IMR-90 (cell line): ENCODE data around the gene RYR2. TPM values are rescaled to one million over a fixed set of nuclear protein-coding genes. Genes with fewer than 3 reads are reported as not detected.

Source experiments
- ATAC-seq: fragments of 200-7000 bp; cut with Tn5 transposase; 2 replicates; pipeline ENCODE4 v1.9.1; 2020; ENCODE audit warnings: low read depth, mild to moderate bottlenecking, moderate library complexity
- BruUV-seq: library from RNA; stranded (reverse); fragments of 400-500 nt; replicated peaks from 2 replicates; lab custom pipeline; 2021; lab: Mats Ljungman, UMichigan
- CTCF ChIA-PET: fragments of 300-600 bp; formaldehyde crosslinking; extraction: SDS; loops from one replicate; lab custom pipeline; 2021; ENCODE audit warnings: antibody characterized with exemption; lab: Yijun Ruan, JAX
- POLR2A ChIA-PET: fragments of 300-600 bp; sonication (Branson Sonifier 250); formaldehyde crosslinking; loops from one replicate; lab custom pipeline; 2022; ENCODE audit warnings: antibody characterized with exemption; ENCODE audit not compliant: unreplicated experiment; lab: Charles Lee
- DNase-seq: peaks from one replicate; pipeline ENCODE4 v3.0.0; 2013
- H2AFZ ChIP-seq: replicated peaks from 2 replicates; pipeline ENCODE3; 2013; ENCODE audit warnings: low read length, mild to moderate bottlenecking; ENCODE audit not compliant: poor library complexity
- H2AK5ac ChIP-seq: 2 replicates; pipeline ENCODE4 v1.6.1; 2013; ENCODE audit warnings: low read depth, low read length, inconsistent platforms
- H2AK9ac ChIP-seq: replicated peaks from 2 replicates; pipeline ENCODE3; 2013; ENCODE audit warnings: mild to moderate bottlenecking, low read depth, low read length, moderate library complexity; ENCODE audit not compliant: poor library complexity
- H2BK120ac ChIP-seq: 2 replicates; pipeline ENCODE4 v1.6.1; 2013; ENCODE audit warnings: low read depth, low read length, inconsistent platforms
- H2BK15ac ChIP-seq: 3 replicates; pipeline ENCODE4 v1.6.1; 2013; ENCODE audit warnings: low read depth, low read length, inconsistent platforms
- H2BK20ac ChIP-seq: 2 replicates; pipeline ENCODE4 v1.6.1; 2013; ENCODE audit warnings: low read depth, mild to moderate bottlenecking, inconsistent platforms, low read length, moderate library complexity
- H2BK5ac ChIP-seq: 2 replicates; pipeline ENCODE4 v1.6.1; 2013; ENCODE audit warnings: mild to moderate bottlenecking, low read depth, low read length, inconsistent platforms; ENCODE audit not compliant: poor library complexity, severe bottlenecking
- H3K14ac ChIP-seq: replicated peaks from 2 replicates; pipeline ENCODE4 v1.6.1; 2013; ENCODE audit warnings: low read depth, low read length, inconsistent platforms
- H3K18ac ChIP-seq: 2 replicates; pipeline ENCODE4 v1.6.1; 2013; ENCODE audit warnings: low read depth, low read length, control low read depth
- H3K23ac ChIP-seq: 2 replicates; pipeline ENCODE4 v1.6.1; 2013; ENCODE audit warnings: low read depth, low read length, inconsistent platforms
- H3K27ac ChIP-seq: 2 replicates; pipeline ENCODE4 v1.5.1; 2013; ENCODE audit warnings: mild to moderate bottlenecking, control low read depth, low read length; ENCODE audit not compliant: insufficient read depth
- H3K27me3 ChIP-seq: 2 replicates; pipeline ENCODE4 v1.6.1; 2013; ENCODE audit warnings: low read length; ENCODE audit not compliant: control insufficient read depth, insufficient read depth
- H3K36me3 ChIP-seq: 2 replicates; pipeline ENCODE4 v1.6.1; 2013; ENCODE audit warnings: low read length, mixed read lengths; ENCODE audit not compliant: control insufficient read depth, insufficient read depth
- H3K4ac ChIP-seq: 2 replicates; pipeline ENCODE4 v1.6.1; 2013; ENCODE audit warnings: low read depth, low read length, inconsistent platforms
- H3K4me1 ChIP-seq: 2 replicates; pipeline ENCODE4 v1.6.1; 2013; ENCODE audit warnings: low read length, mixed read lengths; ENCODE audit not compliant: control insufficient read depth, insufficient read depth
- H3K4me2 ChIP-seq: 2 replicates; pipeline ENCODE4 v1.6.1; 2013; ENCODE audit warnings: low read depth, mild to moderate bottlenecking, control low read depth, low read length, moderate library complexity
- H3K4me3 ChIP-seq: 2 replicates; pipeline ENCODE4 v1.5.1; 2013; ENCODE audit warnings: low read depth, mild to moderate bottlenecking, control low read depth, low read length, moderate library complexity; ENCODE audit not compliant: insufficient read depth
- H3K56ac ChIP-seq: 2 replicates; pipeline ENCODE4 v1.6.1; 2013; ENCODE audit warnings: low read length, inconsistent platforms; ENCODE audit not compliant: insufficient read depth; ENCODE audit errors: extremely low read depth
- H3K79me1 ChIP-seq, 2 experiments: 2 replicates each; pipeline ENCODE4 v1.6.1; 2013; ENCODE audit warnings: low read length in 2 of 2, inconsistent platforms in 1 of 2, low read depth in 1 of 2
- H3K9ac ChIP-seq: 2 replicates; pipeline ENCODE4 v1.6.1; 2013; ENCODE audit warnings: low read depth, low read length, control low read depth
- H3K9me1 ChIP-seq: 2 replicates; pipeline ENCODE4 v1.6.1; 2013; ENCODE audit warnings: low read length, inconsistent platforms; ENCODE audit not compliant: insufficient read depth
- H3K9me3 ChIP-seq: 2 replicates; pipeline ENCODE4 v1.6.1; 2013; ENCODE audit warnings: low read length; ENCODE audit not compliant: control insufficient read depth, insufficient read depth
- H4K20me1 ChIP-seq: 2 replicates; pipeline ENCODE4 v1.6.1; 2013; ENCODE audit warnings: low read length, inconsistent platforms; ENCODE audit not compliant: insufficient read depth
- H4K5ac ChIP-seq: 2 replicates; pipeline ENCODE4 v1.6.1; 2013; ENCODE audit warnings: mild to moderate bottlenecking, low read depth, low read length, control low read depth
- H4K8ac ChIP-seq, 2 experiments: 2 replicates each; pipeline ENCODE4 v1.6.1; 2013; ENCODE audit warnings: low read depth in 2 of 2, low read length in 2 of 2, control low read depth in 1 of 2, inconsistent platforms in 1 of 2
- H4K91ac ChIP-seq: 2 replicates; pipeline ENCODE4 v1.6.1; 2013; ENCODE audit warnings: low read depth, low read length, inconsistent platforms; ENCODE audit not compliant: insufficient read depth
- CHD1 ChIP-seq: IDR thresholded peaks from 2 replicates; pipeline ENCODE4 v1.6.1; 2012; ENCODE audit warnings: low read depth, low read length, improper control_type of control experiment
- CTCF ChIP-seq: conservative IDR thresholded peaks from 2 replicates; pipeline ENCODE4 v1.5.1; 2012; ENCODE audit warnings: mild to moderate bottlenecking, low read depth, low read length, improper control_type of control experiment
- MAFK ChIP-seq: IDR thresholded peaks from 2 replicates; pipeline ENCODE4 v1.6.1; 2012; ENCODE audit warnings: low read depth, low read length, improper control_type of control experiment
- MAZ ChIP-seq: IDR thresholded peaks from 2 replicates; pipeline ENCODE4 v1.6.1; 2012; ENCODE audit warnings: low read depth, mild to moderate bottlenecking, low read length, improper control_type of control experiment, moderate library complexity, borderline replicate concordance
- NFE2L2 ChIP-seq: fragments of 150-350 bp; IDR thresholded peaks from 2 replicates; pipeline ENCODE4 v1.6.1; 2016; ENCODE audit warnings: low read depth, mild to moderate bottlenecking, low read length
- RFX5 ChIP-seq: IDR thresholded peaks from 2 replicates; pipeline ENCODE4 v1.8.0; 2012; ENCODE audit warnings: low read depth, mild to moderate bottlenecking, low read length, moderate library complexity
- USF2 ChIP-seq: fragments of 150-350 bp; IDR thresholded peaks from 2 replicates; pipeline ENCODE4 v1.6.1; 2017; ENCODE audit warnings: mild to moderate bottlenecking, antibody characterized with exemption, low read length, low read depth
- WGBS, 2 experiments: methylation state at CpG; one replicate each; pipeline versions ENCODE4 v1.1.5 to v1.1.7; 2013; ENCODE audit warnings: missing lambda C conversion rate in 2 of 2; ENCODE audit not compliant: insufficient read length in 1 of 2; ENCODE audit errors: extremely low coverage in 2 of 2; 5-methylcytosine and 5-hydroxymethylcytosine counted together
- dilution Hi-C: fragments of 300-500 bp; cut with HindIII; formaldehyde crosslinking; loops from one replicate; pipeline ENCODE4 v1.14.3; 2018; ENCODE audit warnings: low sequenced_read_pairs; ENCODE audit not compliant: unreplicated experiment
- in situ Hi-C: fragments of 300-500 bp; cut with MboI; formaldehyde crosslinking; loops from 3 replicates; pipeline ENCODE4 v1.14.3; 2019; ENCODE audit warnings: low sequenced_read_pairs, inconsistent platforms, mixed read lengths
- intact Hi-C: fragments of 100-400 bp; cut with micrococcal nuclease; formaldehyde crosslinking; loops from 2 replicates; pipeline ENCODE4 v1.10.0; 2022
- polyA plus RNA-seq, 3 experiments: library from polyadenylated mRNA; depleted of rRNA; stranded (reverse); fragments of >200 nt; gene quantifications; 2 replicates each; pipeline ENCODE4 v1.2.3, GENCODE V29; 2012; ENCODE audit warnings: low replicate concordance in 1 of 3
- total RNA-seq: library from RNA; depleted of rRNA; stranded (reverse); fragments of >200 nt; gene quantifications from 2 replicates; pipeline ENCODE4 v1.2.3, GENCODE V29; 2012

The RYR2 gene
- total and polyA plus RNA-seq, 2 of the 4 experiments (the other 2 are of a cell fraction): not detected

GRCh38 chr1:237440346-237440745, 398.4 kb downstream of the RYR2 start:
- no peaks in the 10 kb centered on the region for H3K9me3 ChIP-seq
- no peak overlapping the region for H3K27ac ChIP-seq
- H3K56ac ChIP-seq: no peak overlapping the region
- no TSS peak for BruUV-seq
- H2BK5ac ChIP-seq: no peak overlapping the region
- no peak overlapping the region for H4K8ac ChIP-seq
- no peak overlapping the region for H2AK5ac ChIP-seq
- no peak overlapping the region for H3K9ac ChIP-seq
- ChIA-PET CTCF (interaction anchor here (0.5 kb wide), 1 partner anchor 1787 kb away, joined by 5 read pairs; no protein-coding TSS in a partner anchor), POLR2A (no interaction called here)
- no peaks in the 10 kb centered on the region for H3K27me3 ChIP-seq
- WGBS, 2 experiments: no CpG with 5 or more reads among the region's 2 CpGs
- dilution Hi-C loops: no loop called here
- no peak overlapping the region for H3K4me2 ChIP-seq
- no peaks in the 10 kb centered on the region for H3K79me1 ChIP-seq
- H3K4ac ChIP-seq: no peak overlapping the region
- H2AFZ ChIP-seq: no peak overlapping the region
- no peaks in the 10 kb centered on the region for H3K9me1 ChIP-seq
- H3K4me1 ChIP-seq: no peaks in the 10 kb centered on the region
- H3K14ac ChIP-seq: no peak overlapping the region
- no peak overlapping the region for H3K4me3 ChIP-seq
- H3K18ac ChIP-seq: no peak overlapping the region
- H2BK20ac ChIP-seq: no peak overlapping the region
- no peaks in the 10 kb centered on the region for H4K20me1 ChIP-seq
- TF ChIP-seq CHD1 (no peak), CTCF (no peak), USF2 (no peak), MAZ (no peak), NFE2L2 (no peak), MAFK (no peak), RFX5 (no peak)
- intact Hi-C loops: no loop called here
- H4K91ac ChIP-seq: no peak overlapping the region
- H2BK15ac ChIP-seq: no peak overlapping the region
- DNase-seq (no peak), ATAC-seq (no peak)
- H2BK120ac ChIP-seq: no peak overlapping the region
- H2AK9ac ChIP-seq: no peak overlapping the region
- H3K36me3 ChIP-seq: no peaks in the 10 kb centered on the region
- no peak overlapping the region for H3K23ac ChIP-seq
- H4K5ac ChIP-seq: no peak overlapping the region
- in situ Hi-C loops: no loop called here
